Type B pancreatic cell (in vitro differentiated cells): Measurements from ENCODE around the gene SPRR3. TPM values are rescaled to one million over a fixed set of nuclear protein-coding genes. Genes with fewer than 3 reads are reported as not detected.
"Not testable (repeated sequence)": the region's sequence is repeated elsewhere in the genome, so short reads cannot be mapped to it uniquely, and the experiment has no call there.

Experiments
- DNase-seq: peaks from one replicate; pipeline ENCODE4 v3.0.0; 2021; ENCODE audit warnings: mixed read lengths; ENCODE audit not compliant: unreplicated experiment; ENCODE audit errors: extremely low spot score
- H3K27ac Mint-ChIP-seq: 2 replicates; pipeline ENCODE4 v1.8.0; 2021; ENCODE audit warnings: mild to moderate bottlenecking, mixed read lengths
- H3K27me3 Mint-ChIP-seq: 2 replicates; pipeline ENCODE4 v1.8.0; 2021; ENCODE audit warnings: mixed read lengths
- H3K36me3 Mint-ChIP-seq: 2 replicates; pipeline ENCODE4 v1.8.0; 2021; ENCODE audit warnings: mixed read lengths
- H3K4me1 Mint-ChIP-seq: one replicate; pipeline ENCODE4 v1.8.0; 2021; ENCODE audit warnings: mixed read lengths; ENCODE audit not compliant: unreplicated experiment
- H3K4me3 Mint-ChIP-seq: 2 replicates; pipeline ENCODE4 v1.8.0; 2021; ENCODE audit warnings: mild to moderate bottlenecking, mixed read lengths
- H3K9me3 Mint-ChIP-seq: 2 replicates; pipeline ENCODE4 v1.8.0; 2021; ENCODE audit warnings: mixed read lengths
- CTCF ChIP-seq: fragments of 200-600 bp; sonication (generic); conservative IDR thresholded peaks from 2 replicates; pipeline ENCODE4 v1.5.0; 2021; ENCODE audit warnings: antibody characterized with exemption, mild to moderate bottlenecking
- total RNA-seq: library from RNA; stranded (reverse); gene quantifications from 2 replicates; pipeline ENCODE4 v1.2.1, GENCODE V29; 2021; ENCODE audit warnings: low replicate concordance

SPRR3 gene
- total RNA-seq, 1 donor from 2014 or later: 155 TPM

- Mint-ChIP-seq H3K4me1 (no peaks in the 10 kb centered on the region), H3K27ac (no peak overlapping the region), H3K9me3 (no peaks in the 10 kb centered on the region), H3K4me3 (no peak overlapping the region), H3K27me3 (no peaks in the 10 kb centered on the region), H3K36me3 (no peaks in the 10 kb centered on the region)
- no peak for TF ChIP-seq CTCF
- DNase-seq: no peak
Observed at GRCh38 chr1:152996633-152997400, 4.7 kb upstream of the SPRR3 start.

- Mint-ChIP-seq H3K9me3 (no peaks in the 10 kb centered on the region), H3K4me3 (no peak overlapping the region), H3K4me1 (no peaks in the 10 kb centered on the region), H3K27ac (no peak overlapping the region), H3K27me3 (peaks cover 3% of the 10 kb centered on the region), H3K36me3 (no peaks in the 10 kb centered on the region)
- no peak for TF ChIP-seq CTCF
- no peak for DNase-seq
Observed at GRCh38 chr1:152997901-152998300, 3.6 kb upstream of the SPRR3 start.

- Mint-ChIP-seq H3K36me3 (no peaks in the 10 kb centered on the region), H3K27me3 (peaks cover 3% of the 10 kb centered on the region), H3K27ac (no peak overlapping the region), H3K4me1 (no peaks in the 10 kb centered on the region), H3K9me3 (no peaks in the 10 kb centered on the region), H3K4me3 (no peak overlapping the region)
- no peak for TF ChIP-seq CTCF
- no peak for DNase-seq
Observed at GRCh38 chr1:152998476-152998875, 3.1 kb upstream of the SPRR3 start.

- Mint-ChIP-seq H3K4me3 (peak overlapping the region; percentile 63), H3K27me3 (peaks cover 3% of the 10 kb centered on the region), H3K4me1 (no peaks in the 10 kb centered on the region), H3K36me3 (no peaks in the 10 kb centered on the region), H3K9me3 (no peaks in the 10 kb centered on the region), H3K27ac (peak overlapping the region; percentile 90)
- TF ChIP-seq CTCF: no peak
- no peak for DNase-seq
Observed at GRCh38 chr1:152999818-153000217, 1.7 kb upstream of the SPRR3 start.

GRCh38 chr1:153000294-153000693 is 1.3 kb upstream of the SPRR3 start:
- Mint-ChIP-seq H3K27me3 (peaks cover 3% of the 10 kb centered on the region), H3K27ac (peak overlapping the region; percentile 90), H3K36me3 (no peaks in the 10 kb centered on the region), H3K9me3 (no peaks in the 10 kb centered on the region), H3K4me3 (no peak overlapping the region), H3K4me1 (no peaks in the 10 kb centered on the region)
- TF ChIP-seq CTCF: no peak
- DNase-seq: no peak

- not testable (repeated sequence) for H3K9me3 Mint-ChIP-seq, H3K27me3 Mint-ChIP-seq, DNase-seq, H3K4me1 Mint-ChIP-seq, H3K36me3 Mint-ChIP-seq, H3K27ac Mint-ChIP-seq, H3K4me3 Mint-ChIP-seq
Observed at GRCh38 chr1:153011235-153011758, 9.7 kb downstream of the SPRR3 start.

- H3K27ac Mint-ChIP-seq, H3K27me3 Mint-ChIP-seq, H3K4me1 Mint-ChIP-seq, H3K4me3 Mint-ChIP-seq, DNase-seq, H3K36me3 Mint-ChIP-seq, H3K9me3 Mint-ChIP-seq: not testable (repeated sequence)
Observed at GRCh38 chr1:153021829-153022228, 20.3 kb downstream of the SPRR3 start.

GRCh38 chr1:153022340-153022739 is 20.8 kb downstream of the SPRR3 start:
- not testable (repeated sequence) for H3K4me3 Mint-ChIP-seq, H3K27ac Mint-ChIP-seq, H3K4me1 Mint-ChIP-seq, H3K27me3 Mint-ChIP-seq, DNase-seq, H3K9me3 Mint-ChIP-seq, H3K36me3 Mint-ChIP-seq
